GM21786 (cell line): ENCODE results near the gene MMAB.

ENCODE experiments used
- ATAC-seq: cut with Tn5 transposase; IDR thresholded peaks from one replicate; pipeline ENCODE4 v1.9.1; 2021; ENCODE audit not compliant: unreplicated experiment

Gene MMAB

DNA sequence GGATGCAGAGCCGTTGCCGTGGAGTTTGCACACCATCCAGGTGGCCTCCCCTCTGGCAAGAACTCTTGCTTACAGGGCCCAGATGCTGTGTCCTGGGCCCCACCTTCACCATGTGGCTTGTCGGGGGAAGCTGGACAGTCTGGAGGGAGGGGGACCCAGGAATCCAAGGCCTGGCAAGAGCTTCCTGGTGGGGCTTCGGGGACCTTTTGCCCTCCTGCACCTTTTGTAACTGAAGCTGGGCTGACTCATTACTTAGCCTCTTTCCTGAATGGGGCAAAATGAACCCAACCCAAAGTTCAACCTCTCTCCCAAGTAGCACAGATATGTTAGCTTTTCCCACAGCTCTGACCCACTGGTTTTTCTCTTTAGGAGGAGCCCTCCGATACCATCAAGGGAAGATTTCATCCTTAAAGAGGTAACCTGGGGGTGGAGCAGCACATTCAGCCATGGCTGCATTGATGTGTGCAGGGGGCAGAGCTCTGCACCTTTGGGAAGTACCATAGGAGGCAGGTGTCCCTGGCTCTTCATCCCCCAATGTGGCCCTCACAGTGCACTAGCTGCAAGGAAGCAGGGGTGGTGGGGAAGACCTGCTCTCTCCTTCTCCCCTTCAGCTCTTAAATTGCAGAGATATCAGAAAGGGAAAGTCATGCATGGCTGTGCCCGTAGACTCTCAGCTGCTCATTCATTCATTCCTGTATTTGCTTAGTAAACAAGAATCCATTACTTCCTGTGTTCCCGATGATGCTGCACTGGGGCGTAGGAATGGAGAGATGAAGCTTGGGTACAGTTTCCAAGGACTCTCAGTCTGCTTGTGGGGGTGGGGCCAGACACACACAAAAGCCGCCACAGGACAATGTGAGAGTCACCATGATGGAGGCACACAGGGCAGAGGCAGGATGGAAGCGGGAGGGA is 13.3 kb upstream of the MMAB start:
- no peak for ATAC-seq

DNA sequence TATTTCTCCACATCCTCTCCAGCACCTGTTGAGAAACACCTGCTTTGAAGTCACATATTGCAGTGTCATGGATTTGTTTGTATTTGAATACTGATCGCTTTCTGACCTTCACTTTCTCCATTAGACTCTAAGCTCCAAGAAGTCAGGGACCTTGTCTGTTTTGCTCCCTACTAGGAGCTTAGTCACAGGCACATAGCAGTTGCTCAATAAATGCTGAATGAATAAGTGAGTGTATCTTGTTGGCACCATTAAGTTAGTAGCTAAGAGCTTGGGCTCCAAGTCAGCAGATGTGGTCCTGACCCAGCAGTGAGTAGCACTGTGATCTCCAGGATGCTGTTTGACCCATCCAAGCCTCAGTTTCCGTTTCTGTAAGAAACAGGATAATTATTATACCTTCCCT is 10.4 kb upstream of the MMAB start:
- no peak for ATAC-seq

DNA sequence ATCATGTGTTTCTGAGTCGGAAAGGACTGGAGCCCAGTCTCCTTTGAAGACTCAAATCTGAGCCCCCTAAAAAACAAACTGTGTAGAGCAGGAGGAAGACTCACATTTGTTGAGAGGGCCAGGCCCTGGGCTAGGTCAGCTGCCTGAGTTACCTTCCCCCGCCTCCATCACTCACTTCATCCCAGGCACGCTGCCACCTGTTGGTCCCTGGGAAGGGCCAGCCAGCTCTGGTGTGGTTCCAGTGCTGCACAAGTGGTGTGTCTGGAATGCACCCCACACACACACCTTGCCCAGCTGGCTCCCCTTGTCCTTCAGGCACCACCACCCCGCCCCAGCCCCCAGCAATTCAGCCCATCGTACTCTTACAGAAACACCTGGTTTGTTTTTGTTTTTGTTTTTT is 9.3 kb upstream of the MMAB start:
- ATAC-seq = no peak

DNA sequence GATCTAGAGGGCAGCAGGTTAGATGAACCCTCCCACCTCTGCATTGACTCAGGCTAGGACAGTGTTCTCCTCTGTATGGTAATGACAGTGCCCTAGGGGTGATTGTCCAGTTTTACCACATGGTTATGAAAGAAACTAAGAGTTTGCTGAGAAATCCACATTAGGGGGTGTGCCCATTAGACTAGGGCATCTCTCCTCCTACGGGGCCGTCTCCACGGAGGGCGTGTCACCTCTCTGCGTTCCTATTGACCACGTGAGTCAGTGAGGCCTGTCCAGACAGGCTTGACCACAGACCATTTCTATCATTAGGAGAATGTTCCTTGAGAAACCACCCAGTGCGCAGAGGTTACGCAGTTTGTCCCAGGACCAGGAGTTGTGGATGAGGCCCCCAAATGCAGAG is 8.6 kb upstream of the MMAB start:
- ATAC-seq = no peak

DNA sequence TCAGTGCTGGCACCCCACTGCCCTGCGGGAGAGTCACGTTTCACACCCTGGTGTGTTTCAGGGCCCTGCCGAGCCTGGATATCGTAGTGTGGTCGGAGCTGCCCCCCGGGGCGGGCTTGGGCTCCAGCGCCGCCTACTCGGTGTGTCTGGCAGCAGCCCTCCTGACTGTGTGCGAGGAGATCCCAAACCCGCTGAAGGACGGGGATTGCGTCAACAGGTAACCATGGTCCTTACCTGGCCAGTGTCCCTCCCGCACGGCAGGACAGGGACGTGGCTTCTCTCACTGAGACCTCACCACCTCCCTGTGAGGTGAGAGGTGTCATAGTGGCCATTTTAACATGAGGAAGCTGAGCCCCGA is 8.0 kb upstream of the MMAB start:
- ATAC-seq = no peak

DNA sequence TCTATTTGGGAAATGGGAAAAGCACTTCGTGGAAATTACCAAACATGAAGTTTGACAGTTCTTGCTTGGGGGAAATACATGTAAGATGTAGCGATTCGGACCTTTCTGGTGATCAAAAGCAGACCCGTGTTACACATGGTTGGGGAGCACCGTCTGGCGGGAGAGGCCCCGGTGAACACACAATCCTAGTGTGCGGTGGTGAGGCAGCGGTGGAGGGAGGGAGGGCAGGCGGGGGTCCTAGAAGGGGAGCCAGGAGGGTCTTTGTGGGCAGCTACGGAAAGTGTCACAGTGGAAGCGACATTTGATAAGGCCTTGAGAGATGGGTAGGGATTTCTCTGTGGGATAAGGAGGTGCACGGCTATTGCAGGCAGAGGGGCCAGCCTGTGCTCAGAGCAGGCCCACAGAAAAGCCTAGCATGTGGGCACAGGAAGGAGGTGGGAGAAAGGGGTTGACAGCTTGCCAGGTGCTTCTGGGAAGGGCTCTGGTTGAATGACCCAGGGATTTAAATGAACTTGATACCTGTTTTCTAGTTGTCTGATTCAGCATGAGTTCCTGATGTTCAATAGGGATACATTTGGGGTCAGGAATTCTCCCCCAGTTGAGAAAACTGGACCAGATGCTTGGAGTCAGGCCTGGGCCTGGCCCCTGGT is 7.5 kb upstream of the MMAB start:
- no peak for ATAC-seq

DNA sequence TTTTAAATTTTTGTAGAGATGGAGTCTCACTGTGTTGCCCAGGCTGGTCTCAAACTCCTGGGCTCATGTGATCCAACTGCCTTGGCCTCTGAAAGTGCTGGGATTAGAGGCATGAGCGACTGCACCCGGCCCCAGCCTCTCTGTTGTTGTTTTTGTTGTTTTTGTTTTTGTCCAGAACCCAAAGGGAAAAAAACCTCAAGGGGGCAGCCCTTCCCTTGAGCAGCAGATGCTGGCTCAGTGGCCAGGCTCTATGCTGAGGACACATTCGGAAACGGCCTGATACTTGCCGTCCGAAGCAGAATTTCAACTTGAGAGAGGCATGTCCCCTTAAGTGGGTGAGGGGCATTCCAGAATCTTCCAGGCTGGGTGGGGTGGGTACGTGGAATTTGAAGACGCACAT is 7.0 kb upstream of the MMAB start:
- ATAC-seq = no peak

DNA sequence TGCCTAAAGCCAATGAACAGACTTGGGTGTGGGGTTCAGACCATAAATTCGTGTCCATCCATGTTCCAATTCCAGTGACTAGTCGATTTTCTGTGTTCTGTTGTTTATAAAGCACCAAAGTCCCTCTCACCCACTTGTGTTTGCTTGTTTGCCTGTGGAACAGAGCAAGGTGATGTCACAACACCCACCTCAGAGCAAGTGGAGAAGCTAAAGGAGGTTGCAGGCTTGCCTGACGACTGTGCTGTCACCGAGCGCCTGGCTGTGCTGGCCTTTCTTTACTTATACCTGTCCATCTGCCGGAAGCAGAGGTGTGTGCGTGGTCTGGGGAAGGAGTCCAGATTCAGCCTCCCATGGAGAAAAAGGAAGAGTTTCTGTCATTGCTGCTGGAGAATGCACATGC is 6.3 kb upstream of the MMAB start:
- ATAC-seq = no peak

DNA sequence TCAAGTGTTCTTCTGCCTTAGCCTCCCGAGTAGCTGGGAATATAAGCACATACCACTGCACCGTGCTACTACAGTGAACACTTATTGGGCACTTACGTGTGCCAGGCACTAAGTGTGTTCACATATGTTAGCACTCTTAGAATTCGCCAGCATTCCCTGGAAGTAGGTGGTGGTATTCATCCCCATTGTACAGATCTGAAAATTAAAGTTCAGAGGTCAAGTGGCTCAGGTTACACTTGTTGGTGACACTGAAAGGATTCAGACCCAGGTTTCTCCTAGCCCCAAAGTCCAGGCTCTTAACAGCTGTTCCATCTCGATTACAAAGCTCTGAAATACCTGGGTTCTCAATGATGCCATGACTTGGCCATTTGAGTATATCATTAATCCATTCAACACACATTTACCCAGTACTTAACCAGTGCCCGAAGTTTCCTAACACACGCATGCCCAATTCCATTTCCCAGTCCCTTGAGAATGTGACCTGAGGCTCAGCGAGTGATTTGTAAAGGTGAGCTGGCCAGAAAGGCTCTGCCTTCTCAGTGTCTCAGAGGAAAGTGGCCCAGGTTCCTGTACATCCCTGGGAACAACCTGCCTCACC is 5.1 kb upstream of the MMAB start:
- ATAC-seq = no peak

DNA sequence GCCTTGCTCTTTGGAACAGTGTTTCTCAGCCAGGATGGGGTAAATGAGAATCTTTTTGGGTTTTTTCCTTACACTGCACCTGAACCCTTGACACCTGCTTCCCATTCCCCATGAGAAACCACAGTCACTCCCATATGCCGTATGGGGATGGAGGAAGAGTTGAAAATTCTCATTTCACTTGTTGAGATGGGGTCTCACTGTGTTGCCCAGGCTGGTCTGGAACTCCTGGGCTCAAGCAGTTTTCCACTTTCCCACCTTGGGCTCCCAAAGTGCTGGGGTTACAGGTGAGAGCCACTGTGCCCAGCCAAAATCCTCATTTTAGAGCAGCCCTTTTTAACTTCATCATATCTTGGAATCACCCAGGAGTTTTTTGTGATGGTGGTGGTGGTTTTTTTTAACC is 4.0 kb upstream of the MMAB start:
- ATAC-seq = no peak

DNA sequence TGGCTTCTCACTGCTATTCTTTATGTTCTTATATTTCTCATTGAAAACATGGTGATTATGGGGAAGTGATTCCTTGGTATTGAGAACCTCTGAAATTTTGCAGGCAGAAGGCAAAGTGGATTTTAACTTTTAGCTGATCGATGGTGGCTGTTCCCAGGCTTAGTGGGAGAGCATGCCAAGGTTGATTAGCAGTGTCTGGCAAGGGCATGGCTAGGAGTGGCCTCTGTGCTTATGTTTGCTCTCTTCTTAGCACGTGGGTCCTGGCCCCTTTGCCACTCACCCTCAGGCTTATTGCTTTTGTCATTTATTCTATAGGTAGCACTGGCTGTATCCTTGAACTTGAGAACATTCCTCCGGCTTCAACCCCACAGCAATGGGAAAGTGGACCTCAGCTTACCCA is 2.4 kb upstream of the MMAB start:
- ATAC-seq = no peak

DNA sequence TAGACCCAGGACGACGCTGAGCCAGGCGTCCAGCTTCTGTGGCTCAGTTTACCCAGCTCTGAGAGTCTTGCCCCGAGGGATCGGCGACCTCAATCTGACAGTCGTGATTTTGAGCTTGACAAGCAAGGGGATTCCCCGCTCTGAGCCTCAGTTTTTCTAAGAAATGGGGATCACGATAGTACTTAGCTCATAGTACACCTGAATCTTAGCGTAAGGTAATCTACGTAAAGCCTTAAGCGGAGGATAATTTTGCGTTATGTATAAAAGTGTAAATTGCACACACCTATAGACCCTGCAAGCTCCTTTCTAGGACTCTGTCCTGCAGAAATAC is 575 bp upstream of the MMAB start:
- ATAC-seq = no peak

DNA sequence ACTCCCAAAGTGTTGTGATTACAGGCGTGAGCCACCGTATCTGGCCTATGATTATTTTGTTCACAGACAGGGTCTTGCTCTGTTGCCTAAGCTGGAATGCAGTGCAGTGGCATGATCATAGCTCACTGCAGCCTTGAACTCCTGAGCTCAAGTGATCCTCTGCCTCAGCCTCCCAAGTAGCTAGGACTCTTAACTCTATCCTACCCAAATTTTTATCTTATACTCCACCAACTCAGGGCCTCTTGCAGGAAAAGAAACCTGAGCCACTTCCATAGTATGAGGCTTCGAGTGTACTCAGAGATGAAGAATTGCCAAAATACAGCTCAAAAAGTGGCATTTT is 828 bp downstream of the MMAB start:
- ATAC-seq = no peak

DNA sequence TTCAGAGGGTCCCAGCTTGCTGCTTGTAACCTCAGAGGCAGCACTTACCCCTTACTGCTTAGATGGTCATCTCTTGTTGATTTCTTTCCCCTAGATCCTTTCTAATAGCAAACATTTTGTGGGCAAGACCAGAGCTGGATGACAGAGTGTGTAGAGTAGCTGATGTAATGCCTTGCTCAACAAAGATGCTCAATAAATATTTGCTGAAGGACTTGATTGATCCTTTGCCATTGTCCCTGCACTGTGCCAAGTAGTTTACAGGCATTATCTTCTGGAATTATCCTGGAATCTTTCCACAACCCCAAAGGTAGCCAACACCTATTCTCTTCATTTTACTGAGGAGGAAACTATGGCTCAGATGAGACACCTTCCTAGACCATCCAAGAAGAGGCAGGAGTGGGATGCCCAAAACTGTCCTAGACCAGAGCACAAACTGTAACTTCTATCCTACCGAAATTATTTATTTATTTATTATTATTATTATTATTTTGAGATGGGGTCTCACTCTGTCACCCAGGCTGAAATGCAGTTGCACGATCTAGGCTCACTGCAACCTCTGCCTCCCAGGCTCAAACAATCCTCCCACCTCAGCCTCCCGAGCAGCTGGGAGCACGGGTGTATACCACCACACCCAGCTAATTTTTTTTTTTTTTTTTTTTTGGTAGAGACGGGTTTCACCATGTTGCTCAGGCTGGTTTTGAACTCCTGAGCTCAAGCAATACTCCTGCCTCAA is 1.4 kb downstream of the MMAB start:
- no peak for ATAC-seq

DNA sequence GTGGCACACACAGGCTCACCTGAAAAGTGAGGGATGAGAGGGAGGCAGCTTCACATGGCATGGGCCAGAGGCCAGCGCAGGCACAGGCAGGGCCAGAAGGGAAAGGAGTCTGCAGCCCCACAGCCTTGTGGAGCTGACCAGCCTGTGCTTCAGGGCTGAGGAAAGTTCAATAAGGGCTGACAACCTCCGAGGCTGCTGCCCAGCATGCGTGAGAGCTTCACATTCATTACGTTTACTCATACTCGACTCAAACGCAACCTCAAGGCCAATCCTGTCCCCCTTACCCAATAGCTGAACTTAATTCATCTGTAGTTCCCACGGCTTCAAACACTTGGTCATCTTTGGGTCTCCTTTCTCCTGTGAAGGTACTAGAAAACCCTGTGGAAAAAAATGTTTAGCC is 4.8 kb downstream of the MMAB start:
- ATAC-seq = no peak

DNA sequence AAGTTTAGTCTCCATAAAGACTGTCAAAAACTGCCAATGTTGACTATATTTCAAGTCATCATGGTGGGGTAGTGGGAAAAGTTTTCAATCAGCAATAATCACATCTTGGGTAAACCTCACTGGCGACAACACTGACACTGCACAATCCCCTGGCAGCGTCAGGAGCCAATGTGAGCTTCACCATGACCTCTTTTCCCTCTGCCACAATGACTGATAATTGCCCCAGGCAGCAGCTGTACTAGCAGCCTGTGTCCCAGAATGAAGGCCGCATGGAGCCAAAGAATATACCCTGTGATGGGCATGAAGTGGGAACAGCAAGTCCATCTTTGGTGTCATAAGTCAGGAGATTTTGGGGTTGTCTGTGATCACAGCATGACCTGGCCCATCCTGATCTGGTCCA is 5.3 kb downstream of the MMAB start:
- ATAC-seq = no peak

DNA sequence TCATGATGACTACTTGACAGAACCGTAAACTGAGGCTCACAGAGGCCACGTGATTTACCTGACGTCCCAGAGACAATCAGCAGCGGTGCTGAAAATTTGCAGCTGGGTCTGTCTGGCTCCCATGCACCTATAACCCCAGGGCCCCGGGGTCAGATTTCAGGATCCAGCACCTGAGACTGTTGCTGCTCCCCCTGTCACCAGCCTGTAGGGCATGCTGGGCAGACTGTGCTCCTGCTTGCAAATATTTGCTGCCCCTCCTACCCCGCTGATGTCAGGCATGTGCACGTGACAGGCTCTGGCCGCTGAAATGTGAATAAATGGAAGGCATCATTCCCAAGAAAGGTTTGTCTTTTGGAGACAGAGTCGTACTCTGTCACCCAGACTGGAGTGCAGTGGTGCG is 6.0 kb downstream of the MMAB start:
- no peak for ATAC-seq

DNA sequence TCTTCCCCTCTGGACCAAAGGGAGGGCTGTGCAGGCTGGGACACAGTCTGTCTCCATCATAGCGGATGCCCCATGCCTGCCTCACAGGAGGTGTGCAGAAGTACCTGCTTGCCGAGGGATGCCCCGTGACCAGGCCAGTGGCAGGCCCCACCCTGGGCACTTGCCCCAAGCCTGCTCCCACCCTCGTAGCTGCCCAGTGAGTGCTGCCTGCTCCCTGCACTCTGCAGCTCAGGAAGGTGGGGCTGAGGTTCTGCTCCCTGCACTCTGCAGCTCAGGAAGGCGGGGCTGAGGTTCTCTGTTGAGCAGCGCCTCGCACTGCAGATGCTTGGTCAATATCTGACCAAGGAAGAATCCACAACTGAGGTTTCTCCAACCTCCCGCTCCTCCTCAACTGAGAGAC is 6.9 kb downstream of the MMAB start:
- no peak for ATAC-seq

DNA sequence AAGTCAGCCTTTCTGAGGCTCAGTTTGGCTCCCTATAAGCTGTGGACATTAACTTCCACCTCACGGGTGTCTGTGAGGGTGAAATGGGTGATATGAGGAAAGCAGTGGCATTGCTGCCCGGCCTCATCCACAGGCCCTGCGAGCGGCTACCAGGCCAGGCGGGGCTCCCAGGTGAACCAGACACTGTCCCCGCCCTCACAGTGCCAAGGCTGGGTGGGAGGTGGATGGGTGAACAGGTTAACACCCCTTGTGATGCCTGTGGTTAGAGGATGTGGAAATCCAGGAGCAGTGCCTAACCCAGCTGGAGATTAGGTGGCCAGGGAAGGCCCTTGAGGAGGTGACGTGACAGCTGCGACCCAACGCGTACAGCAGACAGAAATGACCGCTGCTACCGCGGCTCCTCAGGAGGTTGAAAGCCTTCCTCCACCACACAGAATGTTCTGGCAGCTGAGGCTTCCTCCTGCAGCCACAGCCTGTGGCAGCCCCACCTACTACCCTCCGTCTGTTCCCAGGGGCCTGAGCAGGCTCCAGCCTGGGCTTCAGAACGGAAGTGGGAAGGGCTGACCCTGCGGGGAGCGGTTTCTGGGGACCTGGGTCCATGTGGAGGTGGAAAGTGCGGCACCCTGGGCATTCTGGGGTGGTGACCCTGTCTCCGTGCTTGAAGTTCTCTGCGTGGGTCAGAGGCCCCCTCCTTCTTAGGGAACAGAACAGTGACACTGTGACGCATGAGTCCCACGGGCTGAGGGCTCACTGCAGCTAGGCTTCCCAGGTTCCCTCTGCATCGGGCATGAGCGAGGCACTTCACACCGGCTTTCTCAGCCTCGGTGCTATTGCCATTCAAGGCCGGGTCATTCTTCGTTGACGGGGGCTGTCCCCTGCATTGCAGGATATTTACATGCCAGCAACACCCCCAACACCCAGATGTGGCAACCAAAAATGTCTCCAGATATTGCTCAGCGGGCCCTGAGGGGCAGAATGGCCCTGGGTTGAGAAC is 9.7 kb downstream of the MMAB start:
- ATAC-seq = no peak

DNA sequence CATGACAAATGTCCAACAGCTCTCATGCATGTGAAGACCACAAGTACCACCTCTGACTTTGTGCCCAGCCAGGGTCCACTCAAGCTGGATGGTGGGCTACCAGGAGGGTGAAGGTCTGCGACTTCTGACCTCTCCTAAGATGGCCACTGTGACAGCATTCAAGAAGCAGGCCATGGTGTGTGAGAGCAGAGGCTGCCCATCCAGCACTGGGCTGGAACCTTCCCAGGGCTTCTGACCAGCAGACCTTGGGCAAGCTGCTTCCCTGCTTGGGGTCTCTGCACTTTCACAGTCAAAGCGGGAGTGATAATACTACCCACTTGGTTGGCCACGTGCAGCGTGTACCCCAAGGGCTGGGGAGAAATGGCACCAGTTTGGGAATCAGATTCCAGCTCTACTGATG is 10.4 kb downstream of the MMAB start:
- ATAC-seq = no peak

DNA sequence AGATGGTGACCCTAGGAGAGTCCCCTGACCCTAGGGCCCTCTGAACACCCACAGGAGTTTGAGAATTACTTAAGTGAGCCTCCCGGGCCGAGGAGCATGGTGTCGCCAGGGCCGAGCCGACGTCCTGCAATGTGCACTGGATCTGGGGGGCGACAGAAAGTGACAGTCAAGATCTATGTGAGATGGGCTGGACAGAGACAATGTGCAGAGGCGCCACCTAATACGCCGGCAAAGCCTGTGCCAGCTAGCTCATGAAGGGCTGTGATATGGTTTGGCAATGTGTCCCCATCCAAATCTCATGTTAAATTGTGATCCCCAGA is 11.6 kb downstream of the MMAB start:
- no peak for ATAC-seq
